GM11168 (cell line): ENCODE data around the gene MANEAL.
"Not testable (repeated sequence)": the region's sequence is repeated elsewhere in the genome, so short reads cannot be mapped to it uniquely, and the experiment has no call there.

ENCODE experiments used
- in situ Hi-C: fragments of 300-500 bp; cut with MboI; formaldehyde crosslinking; loops from one replicate; pipeline ENCODE4 v1.12.0; 2022; ENCODE audit warnings: low sequenced_read_pairs; ENCODE audit not compliant: unreplicated experiment

MANEAL gene, protein sequence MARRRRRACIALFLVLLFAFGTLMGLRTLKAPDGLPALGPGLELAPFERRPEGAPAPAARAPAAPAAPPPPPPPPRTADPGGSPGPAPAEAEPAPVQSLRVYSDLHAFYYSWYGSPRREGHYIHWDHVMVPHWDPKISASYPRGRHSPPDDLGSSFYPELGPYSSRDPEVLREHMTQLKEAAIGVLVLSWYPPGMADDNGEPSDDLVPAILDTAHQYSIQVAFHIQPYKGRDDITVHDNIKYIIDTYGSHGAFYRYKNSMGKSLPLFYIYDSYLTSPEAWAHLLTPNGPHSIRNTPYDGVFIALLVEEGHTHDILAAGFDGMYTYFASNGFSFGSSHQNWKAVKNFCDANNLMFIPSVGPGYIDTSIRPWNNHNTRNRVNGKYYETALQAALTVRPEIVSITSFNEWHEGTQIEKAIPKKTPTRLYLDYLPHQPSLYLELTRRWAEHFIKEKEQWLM

DNA sequence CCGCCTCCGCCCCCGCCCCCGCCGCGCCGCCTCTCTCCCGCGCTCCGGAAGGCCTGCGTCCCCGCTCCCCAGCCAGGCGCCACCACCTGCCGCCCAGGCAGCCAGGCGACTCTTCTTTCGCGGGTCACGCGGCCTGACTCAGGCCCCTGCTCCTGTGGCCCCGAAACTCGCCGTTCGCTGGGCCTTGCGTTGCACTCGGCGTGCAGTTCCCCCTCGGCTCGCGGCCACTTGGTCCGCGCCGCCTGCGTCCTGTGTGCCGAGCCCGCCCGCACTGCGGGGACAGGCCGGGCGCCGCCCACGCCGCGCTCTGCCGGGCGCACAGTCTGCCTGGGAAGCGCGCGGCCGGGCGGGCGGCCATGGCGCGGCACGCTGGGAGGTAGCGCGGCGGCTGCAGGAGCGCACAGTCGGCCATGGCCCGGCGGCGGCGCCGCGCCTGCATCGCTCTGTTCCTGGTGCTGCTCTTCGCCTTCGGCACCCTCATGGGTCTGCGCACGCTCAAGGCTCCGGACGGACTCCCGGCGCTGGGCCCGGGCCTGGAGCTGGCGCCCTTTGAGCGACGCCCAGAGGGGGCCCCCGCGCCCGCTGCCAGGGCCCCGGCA is at the start of gene MANEAL:
Gene MANEAL (plus strand): TSS at position 75 of the 599 bp plus-strand sequence. CDS start 336 bp downstream, at position 411.
- in situ Hi-C loops: no loop called here

DNA sequence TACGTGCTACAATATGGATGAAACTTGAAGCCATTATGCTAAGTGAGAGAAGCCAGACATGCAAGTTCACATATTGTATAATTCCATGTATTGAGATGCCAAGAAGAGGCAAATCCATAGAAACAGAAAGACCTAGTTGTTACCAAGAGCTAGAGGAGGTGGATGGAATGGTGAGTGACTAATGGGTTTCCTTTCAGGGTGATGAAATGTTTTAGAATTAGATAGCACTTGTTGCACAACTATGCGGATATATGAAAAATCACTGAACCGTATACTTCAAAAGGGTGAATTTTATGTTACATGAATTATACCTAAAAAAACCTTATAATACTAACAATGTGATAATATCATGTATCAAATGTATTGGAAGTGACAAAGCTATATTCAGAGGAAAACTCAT is 46.8 kb upstream of the MANEAL start:
- in situ Hi-C loops: no loop called here

DNA sequence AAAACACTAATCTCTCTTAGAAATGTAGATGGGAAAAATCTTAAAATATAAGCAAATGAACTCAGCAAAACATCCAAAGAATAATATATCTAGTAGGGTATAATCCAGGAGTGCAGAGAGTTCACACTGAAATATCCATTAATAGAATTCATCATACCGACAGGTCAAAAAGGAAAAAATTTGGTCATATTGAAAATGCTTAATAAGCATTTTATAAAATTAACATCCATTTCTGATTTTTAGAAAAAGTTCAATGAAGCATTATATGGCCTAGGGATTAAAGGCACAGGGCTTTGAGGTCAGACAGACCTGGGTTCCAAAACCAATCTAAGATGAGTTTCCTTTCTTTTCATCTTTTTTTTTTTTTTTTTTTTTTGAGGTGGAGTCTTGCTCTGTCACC is 45.1 kb upstream of the MANEAL start:
- in situ Hi-C loops: no loop called here

DNA sequence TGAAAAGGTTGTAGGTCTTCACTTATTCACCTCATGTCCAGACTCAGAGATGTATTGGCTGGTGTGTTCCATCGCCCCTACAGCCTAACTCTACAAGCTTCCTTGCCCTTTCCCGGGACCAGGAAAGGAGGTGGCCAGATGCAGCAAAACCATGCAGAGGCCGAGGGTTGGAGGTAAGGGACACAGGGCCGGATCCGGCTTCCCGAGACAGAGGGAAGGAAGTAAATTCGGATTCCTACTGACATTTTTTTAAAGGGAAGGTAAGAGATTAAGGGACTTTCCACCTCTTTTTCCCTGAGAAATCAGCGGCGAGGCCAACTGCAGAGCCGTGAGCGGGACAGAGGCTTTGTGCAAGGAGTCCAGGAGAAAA is 41.4 kb upstream of the MANEAL start:
- in situ Hi-C loops: no loop called here

DNA sequence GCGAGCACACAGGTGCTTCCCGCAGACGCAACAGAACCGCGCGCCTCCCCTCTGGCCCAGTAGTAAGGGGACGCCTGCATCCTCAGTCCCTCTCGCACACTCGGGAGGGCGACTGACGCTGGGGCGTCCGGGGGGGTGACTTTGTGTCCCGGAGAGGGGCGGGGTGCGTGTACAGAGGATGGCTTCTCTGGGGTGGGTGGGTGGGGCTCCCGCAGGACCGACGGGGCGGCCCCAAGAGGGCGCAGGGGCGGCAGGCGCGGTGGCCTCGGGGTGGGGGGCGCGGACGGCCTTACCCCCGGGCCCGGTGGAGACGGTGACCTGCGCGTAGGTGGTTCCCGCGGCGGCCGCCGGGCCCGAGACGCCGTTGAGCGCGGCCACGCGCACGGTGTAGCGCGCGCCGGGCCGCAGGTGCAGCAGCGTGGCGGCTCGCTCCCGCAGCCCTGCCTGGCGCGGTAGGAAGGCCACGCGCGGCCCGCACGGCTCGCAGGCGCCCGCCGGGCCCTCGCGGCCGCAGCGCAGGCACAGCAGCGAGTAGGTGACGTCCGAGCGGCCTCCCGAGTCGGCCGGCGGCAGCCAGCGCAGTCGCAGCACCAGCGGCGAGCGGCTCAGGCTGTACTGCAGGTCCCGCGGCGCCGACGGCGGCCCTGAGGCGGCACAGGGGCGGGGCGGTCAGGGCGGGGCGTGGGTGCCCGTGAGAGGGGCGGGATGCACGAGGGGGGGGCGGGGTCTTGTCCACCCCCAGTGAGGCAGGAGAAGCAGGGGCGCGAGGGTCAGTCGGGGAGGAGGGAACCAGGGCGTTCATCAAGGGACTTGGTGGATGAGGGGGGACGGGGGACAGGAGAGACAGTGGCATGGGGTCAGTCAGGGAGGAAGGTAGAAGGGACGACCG is 40.8 kb upstream of the MANEAL start:
- in situ Hi-C loops: no loop called here

DNA sequence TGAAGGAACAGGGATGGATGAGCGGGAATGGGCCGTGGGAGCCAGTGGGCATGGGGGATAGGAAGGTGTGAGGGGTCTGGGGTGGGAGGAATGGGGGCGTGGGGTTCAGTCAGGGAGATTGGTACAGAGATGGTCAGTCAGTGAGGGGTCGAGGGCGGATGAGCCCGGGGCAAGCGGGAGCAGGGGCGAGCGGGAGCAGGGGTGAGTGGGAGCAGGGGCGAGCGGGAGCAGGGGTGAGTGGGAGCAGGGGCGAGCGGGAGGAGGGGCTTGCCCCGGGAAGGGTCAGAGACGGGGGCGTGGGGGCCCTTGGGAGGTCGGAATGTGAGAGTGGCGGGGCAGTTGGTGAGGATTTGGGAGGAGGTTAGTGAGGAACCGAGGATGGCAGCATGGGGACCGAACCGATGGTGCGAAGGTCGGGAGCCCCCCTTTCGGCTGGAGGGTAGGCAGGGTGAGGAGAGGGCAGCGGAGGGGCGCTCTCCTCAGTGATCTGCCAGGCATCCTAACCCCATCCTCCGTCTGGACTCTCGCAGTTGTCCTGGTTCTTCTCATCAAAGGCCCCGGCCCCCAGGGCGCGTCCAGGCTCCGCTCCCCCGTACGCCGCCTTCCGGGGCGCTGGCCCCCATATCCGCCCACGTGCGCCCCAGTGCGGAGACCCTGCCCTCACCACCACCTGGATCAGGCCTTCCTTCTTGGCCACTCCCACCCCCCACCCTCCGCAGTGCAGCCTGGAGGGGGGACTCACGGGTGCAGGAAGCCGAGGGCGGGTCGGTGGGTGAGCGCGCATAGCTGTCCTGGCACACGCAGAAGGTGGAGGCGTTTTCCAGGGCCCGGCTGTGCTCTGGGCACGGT is 40.0 kb upstream of the MANEAL start:
- in situ Hi-C loops: no loop called here

DNA sequence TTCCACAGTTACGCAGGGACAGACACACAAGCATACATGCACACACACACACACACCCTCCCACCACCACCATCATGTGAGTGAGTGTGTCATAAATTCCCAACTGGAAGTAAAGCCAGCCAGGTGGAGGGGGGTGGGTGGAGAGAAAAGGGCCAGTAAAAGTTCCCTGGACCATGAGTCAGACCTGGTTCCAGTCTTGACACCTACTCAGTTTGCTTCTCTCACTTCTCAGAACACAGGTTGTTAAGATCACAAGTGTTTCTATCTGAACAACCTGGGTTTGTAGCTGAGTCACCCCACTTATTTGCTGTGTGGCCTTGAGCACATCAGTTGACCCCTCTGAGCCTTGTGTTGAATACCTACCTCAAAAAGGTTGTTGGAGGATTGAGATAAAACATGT is 38.4 kb upstream of the MANEAL start:
- in situ Hi-C loops: no loop called here

DNA sequence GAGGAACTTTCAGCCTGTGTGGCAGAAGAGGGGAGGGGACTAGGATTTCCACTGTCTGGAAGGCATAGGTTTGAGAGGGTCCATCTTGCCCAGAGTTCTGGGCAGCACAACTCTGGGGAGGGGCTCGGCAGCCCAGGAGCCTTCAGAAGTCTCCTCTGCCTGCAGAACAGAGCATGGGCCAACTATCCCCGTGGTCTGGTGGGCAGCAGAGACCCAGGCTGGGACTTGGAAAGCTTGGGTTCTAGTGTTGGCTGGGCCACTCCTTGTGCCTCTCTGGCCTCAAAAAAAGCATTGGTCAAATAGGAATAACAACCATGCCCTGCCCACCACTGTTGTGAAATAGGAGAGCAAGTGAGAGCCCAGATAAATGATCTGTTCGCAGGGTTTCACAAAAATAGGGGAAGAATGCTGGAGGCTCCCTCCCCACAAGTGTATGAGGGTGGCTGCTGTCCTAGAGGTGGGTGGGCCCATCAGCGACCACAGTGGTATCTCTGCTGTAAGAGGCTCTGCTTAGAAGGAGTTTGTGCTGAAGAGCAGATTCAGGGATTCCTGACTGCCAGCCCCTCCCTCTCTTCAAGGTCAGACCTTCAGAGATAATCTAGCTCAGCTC is 37.6 kb upstream of the MANEAL start:
- in situ Hi-C loops: no loop called here

DNA sequence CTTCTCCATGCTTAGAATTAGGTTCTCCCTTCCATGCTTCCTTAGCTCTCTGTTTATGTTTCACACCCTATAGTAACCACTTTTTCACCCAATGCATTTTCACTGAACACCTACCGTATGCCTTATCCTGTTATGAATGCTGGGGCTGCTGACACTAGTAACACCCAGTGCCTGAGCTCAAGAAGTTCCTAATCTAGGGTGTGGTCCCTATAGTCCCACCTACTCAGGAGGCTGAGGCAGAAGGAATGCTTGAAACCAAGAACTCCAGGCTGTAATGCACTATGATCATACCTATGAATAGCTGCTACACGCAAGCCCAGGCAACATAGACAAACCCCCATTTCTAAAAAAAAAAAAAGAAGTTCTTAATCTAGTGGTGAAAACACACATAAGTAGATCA is 34.2 kb upstream of the MANEAL start:
- in situ Hi-C loops: no loop called here

DNA sequence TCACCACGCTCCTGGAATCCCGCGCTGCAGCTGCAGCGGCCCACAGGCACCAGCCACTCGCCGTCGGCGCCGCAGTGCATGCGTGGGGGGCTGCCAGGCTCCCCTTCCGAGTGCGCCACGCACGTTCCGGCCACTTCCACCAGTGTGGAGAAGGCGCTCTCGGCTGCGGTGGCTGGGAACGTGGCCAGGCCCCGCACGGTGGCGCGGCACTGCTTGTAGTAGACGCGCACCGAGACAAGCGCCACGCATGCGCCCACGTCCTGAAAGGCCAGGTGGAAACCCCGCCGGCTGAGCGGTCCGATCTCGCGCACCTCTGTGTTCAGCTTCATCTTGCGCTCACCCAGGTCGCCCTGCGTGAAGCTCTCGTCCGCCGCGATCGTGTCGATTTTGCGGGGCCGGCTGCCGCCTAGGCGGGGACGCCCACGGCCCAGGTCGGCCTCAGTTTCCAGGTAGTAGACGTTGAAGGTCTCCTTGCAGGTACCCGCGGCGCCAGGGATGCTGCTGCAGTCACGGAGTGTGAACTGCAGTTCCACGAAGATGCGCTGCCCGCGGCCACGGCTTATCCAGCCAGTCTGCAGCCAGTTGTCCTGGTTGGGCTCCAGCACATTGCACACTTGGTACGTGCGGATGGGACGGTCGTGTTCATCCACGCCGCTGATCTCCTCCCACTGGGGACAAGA is 32.1 kb upstream of the MANEAL start:
- in situ Hi-C loops: no loop called here

DNA sequence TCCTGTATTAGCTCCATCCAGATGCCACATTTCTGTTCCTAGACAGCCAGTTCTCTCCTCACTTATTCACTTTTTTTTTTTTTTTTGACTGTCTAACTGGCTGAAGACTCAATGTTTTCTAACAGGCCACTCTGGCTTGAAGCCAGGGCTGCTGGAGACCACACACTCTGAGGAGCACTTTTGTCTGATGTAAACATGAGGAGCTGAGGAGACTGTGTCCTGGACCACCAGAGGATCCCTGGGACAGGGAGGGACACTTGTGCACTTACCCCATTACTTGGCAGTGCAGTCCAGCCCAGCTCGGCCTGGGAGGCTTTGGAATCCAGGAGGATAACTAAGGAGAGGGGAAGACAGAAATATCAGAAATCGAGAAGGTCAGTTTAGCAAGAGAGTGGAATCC is 31.1 kb upstream of the MANEAL start:
- in situ Hi-C loops: no loop called here

DNA sequence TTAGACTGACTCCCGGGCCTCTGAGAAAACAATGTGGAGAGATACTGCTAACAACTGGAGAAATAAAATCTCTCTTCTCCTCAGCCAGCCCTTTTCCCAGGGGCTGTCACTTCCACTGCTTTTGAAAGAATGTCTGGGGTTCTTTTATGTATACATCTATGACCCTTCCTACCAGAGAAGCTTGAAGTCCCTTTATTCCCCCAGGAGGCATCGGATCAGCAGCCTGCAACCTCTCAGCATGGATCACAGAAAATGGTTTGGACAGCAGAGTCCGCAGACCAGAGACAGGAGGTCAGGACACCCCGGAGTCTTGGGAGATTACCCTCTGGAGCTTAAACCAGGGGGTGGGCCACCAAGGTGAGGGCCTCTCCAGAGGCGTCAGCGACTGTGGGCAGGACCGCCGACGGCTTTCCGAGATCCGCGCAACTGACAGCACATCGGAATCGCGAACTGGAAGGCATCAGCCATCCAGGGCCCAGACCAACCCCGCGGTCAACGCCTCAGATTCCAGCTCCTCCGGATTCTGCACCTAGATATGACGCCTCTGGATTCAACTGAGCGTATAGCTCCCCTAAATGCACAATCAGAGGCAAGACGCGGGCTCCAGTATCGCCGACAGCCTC is 29.7 kb upstream of the MANEAL start:
- in situ Hi-C loops: no loop called here

DNA sequence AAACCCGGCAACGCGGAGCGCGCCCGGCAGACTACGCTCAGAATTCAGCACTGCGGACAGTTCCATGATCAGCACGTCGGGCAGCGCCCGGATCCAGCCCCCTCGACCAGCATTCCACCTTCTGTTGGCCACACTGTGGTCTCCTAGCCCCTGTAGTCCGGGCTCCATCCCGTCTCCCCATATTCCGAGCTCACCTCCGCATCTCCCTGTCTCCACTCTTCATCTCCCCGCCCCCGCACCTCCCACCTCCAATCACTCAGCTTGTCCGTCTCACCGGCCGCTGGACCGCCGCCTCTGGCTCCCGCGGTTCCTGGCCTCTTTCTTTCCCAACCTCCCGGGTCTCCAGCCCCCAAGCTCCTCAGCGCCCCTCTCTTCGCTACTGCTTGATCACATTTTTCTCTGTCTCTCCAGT is 29.2 kb upstream of the MANEAL start:
- in situ Hi-C loops: no loop called here

DNA sequence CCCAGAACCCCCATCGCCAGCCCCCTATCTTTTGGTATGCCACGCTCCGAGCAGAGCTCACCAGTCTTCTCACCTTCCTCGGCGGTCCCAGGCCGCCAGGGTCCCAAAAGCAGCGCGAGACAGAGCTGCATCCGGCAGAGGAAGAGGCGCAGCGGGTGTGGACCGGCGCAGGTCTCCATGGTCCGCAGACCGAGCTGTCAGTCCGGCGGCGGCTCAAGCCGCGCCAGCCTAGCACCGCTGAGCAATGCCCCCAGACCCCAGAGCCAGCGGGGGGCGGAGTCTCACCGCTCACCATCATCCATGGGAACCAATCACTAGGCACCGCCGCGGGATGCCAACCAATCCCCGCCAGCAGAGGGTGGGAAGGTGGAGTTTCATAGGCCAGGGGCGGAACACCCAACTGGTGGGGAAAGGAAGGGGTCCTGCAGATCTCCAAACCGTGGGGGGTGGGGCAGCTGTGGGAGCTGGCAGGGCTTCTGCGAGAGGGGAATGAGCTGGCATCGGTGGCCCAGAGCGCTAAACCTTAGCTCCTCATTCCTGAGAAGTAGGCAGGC is 28.7 kb upstream of the MANEAL start, which contains the start of gene EPHA10:
Gene EPHA10 (minus strand): TSS at position 233 of the 554 bp plus-strand sequence. CDS start 54 bp downstream, at position 179.
- in situ Hi-C loops: no loop called here

DNA sequence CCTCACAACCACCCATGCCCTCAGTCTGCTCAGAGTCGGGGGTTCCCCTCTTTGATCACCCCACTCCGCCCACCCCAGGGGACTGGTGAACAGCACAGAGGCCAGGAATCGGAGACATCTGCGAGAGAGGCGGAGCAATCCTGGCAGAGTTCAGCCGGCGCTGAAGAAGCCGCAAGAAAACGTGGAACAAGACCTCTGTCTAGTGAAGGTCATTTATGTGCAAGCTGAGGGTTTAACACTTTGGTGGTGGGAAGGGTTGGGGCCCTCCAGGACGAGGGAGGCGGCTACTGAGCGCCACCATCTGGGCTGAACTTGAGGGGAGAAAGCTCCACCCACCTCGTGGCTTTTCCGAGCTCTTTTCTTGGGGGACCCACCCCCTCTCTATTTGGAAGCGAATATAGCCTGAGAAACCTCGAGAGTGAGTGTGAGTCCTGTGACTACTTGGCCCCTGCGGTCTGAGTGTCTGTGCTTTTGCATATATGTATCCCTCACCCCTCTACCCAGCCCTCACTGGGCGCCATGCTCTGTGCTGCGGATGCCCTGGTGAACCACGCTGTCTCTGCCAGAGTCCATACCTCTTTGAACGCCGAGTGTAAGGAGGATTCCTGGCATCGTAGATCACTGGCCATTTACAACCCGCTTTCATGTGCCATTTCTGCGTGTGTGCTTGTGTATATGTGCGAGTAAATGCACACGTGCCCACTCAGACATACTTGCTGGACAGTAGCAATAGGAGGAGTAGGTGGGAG is 27.6 kb upstream of the MANEAL start:
- in situ Hi-C loops: no loop called here

DNA sequence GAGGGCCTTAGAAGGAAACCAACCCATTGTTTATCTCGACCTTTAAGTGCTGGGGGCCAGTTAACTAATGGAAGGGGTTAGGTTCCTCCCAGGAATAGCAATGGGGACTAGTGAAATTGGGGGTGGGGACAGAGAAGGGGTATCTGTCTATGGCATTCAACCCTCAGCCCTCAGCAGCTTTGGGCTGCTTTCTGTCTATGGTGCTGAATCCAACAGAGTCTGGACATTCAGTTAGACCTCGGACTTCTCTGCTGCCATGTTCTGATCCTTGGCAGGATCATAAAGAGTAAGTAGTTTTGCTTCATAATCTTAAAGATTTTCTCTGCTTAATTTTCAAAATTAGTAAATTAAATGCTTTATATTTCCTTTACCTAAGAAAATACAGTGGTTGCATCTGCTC is 26.2 kb upstream of the MANEAL start:
- in situ Hi-C loops: no loop called here

DNA sequence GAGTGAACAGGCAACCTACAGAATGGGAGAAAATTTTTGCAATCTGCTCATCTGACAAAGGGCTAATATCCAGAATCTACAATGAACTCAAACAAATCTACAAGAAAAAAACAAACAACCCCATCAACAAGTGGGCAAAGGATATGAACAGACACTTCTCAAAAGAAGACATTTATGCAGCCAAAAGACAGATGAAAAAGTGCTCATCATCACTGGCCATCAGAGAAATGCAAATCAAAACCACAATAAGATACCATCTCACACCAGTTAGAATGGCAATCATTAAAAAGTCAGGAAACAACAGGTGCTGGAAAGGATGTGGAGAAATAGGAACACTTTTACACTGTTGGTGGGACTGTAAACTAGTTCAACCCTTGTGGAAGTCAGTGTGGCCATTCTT is 22.2 kb upstream of the MANEAL start:
- in situ Hi-C loops: not testable (repeated sequence)
